Mononuclear cell (primary cell): ENCODE measurements around the gene TRMT112. TPM values are rescaled to one million over a fixed set of nuclear protein-coding genes. Genes with fewer than 3 reads are reported as not detected.
A peak's percentile ranks its signal among the peaks of the same experiment; 100 is the strongest.

ENCODE experiments used
- H3K27me3 ChIP-seq: 2 replicates; pipeline ENCODE4 v1.6.0; 2011; ENCODE audit warnings: low read length, control low read depth; ENCODE audit not compliant: insufficient read depth
- H3K4me1 ChIP-seq: 2 replicates; pipeline ENCODE4 v1.5.1; 2011; ENCODE audit warnings: mild to moderate bottlenecking, low read length, control low read depth; ENCODE audit not compliant: insufficient read depth
- H3K4me3 ChIP-seq: 2 replicates; pipeline ENCODE4 v1.5.1; 2011; ENCODE audit warnings: mild to moderate bottlenecking, low read length, moderate library complexity
- H3K9me3 ChIP-seq: 2 replicates; pipeline ENCODE4 v1.5.1; 2011; ENCODE audit warnings: low read depth, mild to moderate bottlenecking, control low read depth, low read length
- total RNA-seq: library from RNA; depleted of rRNA; stranded (reverse); fragments of >200 nt; gene quantifications from one replicate; pipeline ENCODE4 v1.2.3, GENCODE V29; 2012

The TRMT112 gene
- 62.1 TPM for total RNA-seq

GRCh38 chr11:64317325-64317960 is at the start of gene TRMT112:
TRMT112 (minus strand) TSS chr11:64317559; CDS start chr11:64317526, 33 bp downstream.
- H3K4me1 ChIP-seq = peaks cover 31% of the 10 kb centered on the region
- peak within 1 kb of the TSS; percentile 80 for H3K4me3 ChIP-seq
- no peaks in the 10 kb centered on the region for H3K9me3 ChIP-seq
- no peaks in the 10 kb centered on the region for H3K27me3 ChIP-seq

- Histone ChIP-seq H3K27me3 (no peaks in the 10 kb centered on the region), H3K4me1 (no peaks in the 10 kb centered on the region), H3K9me3 (no peaks in the 10 kb centered on the region), H3K4me3 (no peak overlapping the region)
Measured at GRCh38 chr11:64366751-64367150, 49.4 kb upstream of the TRMT112 start.

- no peaks in the 10 kb centered on the region for H3K27me3 ChIP-seq
- no peak overlapping the region for H3K4me3 ChIP-seq
- peaks cover 13% of the 10 kb centered on the region for H3K4me1 ChIP-seq
Measured at GRCh38 chr11:64364911-64365310, 47.6 kb upstream of the TRMT112 start.

GRCh38 chr11:64364435-64364834 is 47.1 kb upstream of the TRMT112 start:
- no peaks in the 10 kb centered on the region for H3K27me3 ChIP-seq
- H3K4me3 ChIP-seq = no peak overlapping the region
- no peaks in the 10 kb centered on the region for H3K9me3 ChIP-seq

More at GRCh38 chr11:64364911-64365310, 47.6 kb upstream of the TRMT112 start:
- H3K9me3 ChIP-seq = no peaks in the 10 kb centered on the region

GRCh38 chr11:64362339-64362738 is 45.0 kb upstream of the TRMT112 start:
- Histone ChIP-seq H3K9me3 (no peaks in the 10 kb centered on the region), H3K4me1 (peaks cover 37% of the 10 kb centered on the region), H3K4me3 (no peak overlapping the region), H3K27me3 (no peaks in the 10 kb centered on the region)

More at GRCh38 chr11:64364435-64364834, 47.1 kb upstream of the TRMT112 start:
- peaks cover 18% of the 10 kb centered on the region for H3K4me1 ChIP-seq

- no peaks in the 10 kb centered on the region for H3K9me3 ChIP-seq
- H3K4me3 ChIP-seq = no peak overlapping the region
- H3K27me3 ChIP-seq = no peaks in the 10 kb centered on the region
- peaks cover 38% of the 10 kb centered on the region for H3K4me1 ChIP-seq
Measured at GRCh38 chr11:64361659-64362058, 44.3 kb upstream of the TRMT112 start.

GRCh38 chr11:64360448-64360921 is 43.1 kb upstream of the TRMT112 start:
- H3K4me1 ChIP-seq = peaks cover 38% of the 10 kb centered on the region
- no peaks in the 10 kb centered on the region for H3K27me3 ChIP-seq
- H3K4me3 ChIP-seq = peak overlapping the region; percentile 63
- H3K9me3 ChIP-seq = no peaks in the 10 kb centered on the region

GRCh38 chr11:64359712-64360445 is 42.5 kb upstream of the TRMT112 start:
- Histone ChIP-seq H3K9me3 (no peaks in the 10 kb centered on the region), H3K4me1 (peaks cover 38% of the 10 kb centered on the region), H3K4me3 (peak overlapping the region; percentile 63), H3K27me3 (no peaks in the 10 kb centered on the region)

GRCh38 chr11:64358907-64359711 is 41.8 kb upstream of the TRMT112 start, which contains the start of gene RPS6KA4:
RPS6KA4 (plus strand) TSS chr11:64359162; CDS start chr11:64359236, 74 bp downstream.
- peaks cover 38% of the 10 kb centered on the region for H3K4me1 ChIP-seq
- H3K4me3 ChIP-seq = peak within 1 kb of the TSS; percentile 63
- H3K9me3 ChIP-seq = no peaks in the 10 kb centered on the region
- no peaks in the 10 kb centered on the region for H3K27me3 ChIP-seq

- Histone ChIP-seq H3K27me3 (no peaks in the 10 kb centered on the region), H3K4me1 (peaks cover 38% of the 10 kb centered on the region), H3K9me3 (no peaks in the 10 kb centered on the region), H3K4me3 (peak overlapping the region; percentile 63)
Measured at GRCh38 chr11:64358536-64358906, 41.2 kb upstream of the TRMT112 start.

- no peak overlapping the region for H3K4me3 ChIP-seq
- H3K9me3 ChIP-seq = no peaks in the 10 kb centered on the region
- peaks cover 38% of the 10 kb centered on the region for H3K4me1 ChIP-seq
- H3K27me3 ChIP-seq = no peaks in the 10 kb centered on the region
Measured at GRCh38 chr11:64357904-64358535, 40.7 kb upstream of the TRMT112 start.

- peaks cover 38% of the 10 kb centered on the region for H3K4me1 ChIP-seq
Measured at GRCh38 chr11:64357446-64357845, 40.1 kb upstream of the TRMT112 start.

GRCh38 chr11:64356498-64357411 is 39.4 kb upstream of the TRMT112 start:
- H3K4me3 ChIP-seq = no peak overlapping the region
- H3K4me1 ChIP-seq = peaks cover 38% of the 10 kb centered on the region
- no peaks in the 10 kb centered on the region for H3K27me3 ChIP-seq
- no peaks in the 10 kb centered on the region for H3K9me3 ChIP-seq

More at GRCh38 chr11:64357446-64357845, 40.1 kb upstream of the TRMT112 start:
- H3K9me3 ChIP-seq = no peaks in the 10 kb centered on the region
- no peaks in the 10 kb centered on the region for H3K27me3 ChIP-seq
- H3K4me3 ChIP-seq = no peak overlapping the region
